ENCODE data around the gene PRKAR2A. TPM values are rescaled to one million over a fixed set of nuclear protein-coding genes. Genes with fewer than 3 reads are reported as not detected.
A peak's percentile ranks its signal among the peaks of the same experiment; 100 is the strongest.

The PRKAR2A gene
- total RNA-seq, 4 donors from 2014 or later, result 25.4 to 51.6 (median 35.3) TPM

DNA sequence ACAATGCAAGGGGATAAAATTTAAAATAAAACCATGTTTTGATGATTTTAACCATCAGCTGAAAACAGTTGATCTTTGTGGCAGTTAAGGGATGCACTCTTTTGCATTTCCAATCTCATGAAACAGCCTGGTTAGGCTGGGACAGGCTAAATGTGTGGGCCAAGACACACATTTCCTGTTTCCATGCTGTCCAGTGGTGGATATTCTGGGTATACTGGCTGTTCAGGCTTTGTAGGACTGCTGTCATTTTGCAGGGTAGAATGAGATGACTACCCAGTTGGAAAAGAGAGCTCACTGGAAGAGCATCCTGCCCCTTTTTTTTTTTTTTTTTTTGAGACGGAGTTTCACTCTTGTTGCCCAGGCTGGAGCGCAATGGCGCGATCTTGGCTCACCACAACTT, 88.6 kb downstream of the PRKAR2A start:
- WGBS, 2 donors, result 89 to 94% methylated on average over 4 of the region's 4 CpGs
- no peak for DNase-seq

DNA sequence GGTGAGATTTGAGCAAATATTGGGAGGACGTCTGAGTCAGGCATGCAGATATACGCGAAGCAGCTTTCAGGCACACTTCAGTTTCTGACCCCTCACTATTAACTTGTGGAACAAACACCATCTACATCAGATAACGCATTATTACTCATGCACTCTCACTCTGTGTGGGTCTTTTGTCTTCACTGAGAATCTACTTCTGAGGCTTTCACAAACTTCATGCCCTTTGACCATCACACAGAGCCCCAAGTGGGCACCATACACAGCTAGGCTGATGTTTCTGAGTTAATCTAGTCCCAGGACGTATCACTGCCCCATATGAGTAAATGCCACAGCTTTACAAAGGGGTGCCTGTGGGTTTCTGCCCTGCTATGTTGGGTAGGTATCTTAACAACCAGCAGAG, 91.0 kb downstream of the PRKAR2A start:
- Histone ChIP-seq H3K27ac (no peak overlapping the region), H3K27me3 (no peaks in the 10 kb centered on the region), H3K4me1 (peaks cover 0 to 4% (median 0%) of the 10 kb centered on the region in 3 donors), H3K9me3 (no peaks in the 10 kb centered on the region), H3K36me3 (peaks cover 0 to 87% (median 3%) of the 10 kb centered on the region in 3 donors), H3K4me3 (no peak overlapping the region)
- intact Hi-C loops (cut with DNase I), result no loop called here
- 87 to 89% methylated on average over 5 of the region's 5 CpGs for WGBS, 2 donors
- TF ChIP-seq CTCF (IDR thresholded peaks at IDR 0.05) (no peak), POLR2A (IDR thresholded peaks at IDR 0.05) (no peak)
- DNase-seq, result no peak

More for the DNA sequence above, 88.6 kb downstream of the PRKAR2A start:
- Histone ChIP-seq H3K36me3 (peaks cover 0 to 93% (median 0%) of the 10 kb centered on the region in 3 donors), H3K4me3 (no peak overlapping the region), H3K27ac (no peak overlapping the region), H3K27me3 (no peaks in the 10 kb centered on the region), H3K4me1 (no peaks in the 10 kb centered on the region), H3K9me3 (no peaks in the 10 kb centered on the region)
- TF ChIP-seq POLR2A (IDR thresholded peaks at IDR 0.05), result no peak
- TF ChIP-seq CTCF (IDR thresholded peaks at IDR 0.05), result no peak
- intact Hi-C loops (cut with DNase I), result no loop called here

- no peak for DNase-seq
- TF ChIP-seq POLR2A (IDR thresholded peaks at IDR 0.05), result no peak
- no peak for TF ChIP-seq CTCF (IDR thresholded peaks at IDR 0.05)
- H3K4me3 ChIP-seq, result no peak overlapping the region
- H3K27me3 ChIP-seq, result no peaks in the 10 kb centered on the region
- H3K36me3 ChIP-seq, result peaks cover 0 to 85% (median 18%) of the 10 kb centered on the region in 3 donors
- H3K9me3 ChIP-seq, result no peaks in the 10 kb centered on the region
- WGBS, 2 donors, result 75 to 88% methylated on average over 1 of the region's 1 CpG
- peaks cover 0 to 4% (median 0%) of the 10 kb centered on the region in 3 donors for H3K4me1 ChIP-seq
- H3K27ac ChIP-seq, result no peak overlapping the region
- intact Hi-C loops (cut with DNase I), result no loop called here
Observed at GRCh38 chr3:48750856-48751255, 96.8 kb downstream of the PRKAR2A start.

- WGBS, 2 donors, result 77 to 88% methylated on average over 3 of the region's 3 CpGs
- Histone ChIP-seq H3K9me3 (no peaks in the 10 kb centered on the region), H3K27me3 (no peaks in the 10 kb centered on the region), H3K4me1 (peaks cover 0 to 4% (median 0%) of the 10 kb centered on the region in 3 donors), H3K36me3 (peaks cover 0 to 79% (median 18%) of the 10 kb centered on the region in 3 donors), H3K27ac (peak overlapping the region in 1 of 4 donors; percentile 25), H3K4me3 (no peak overlapping the region)
- DNase-seq, result no peak
- intact Hi-C loops (cut with DNase I), result no loop called here
- TF ChIP-seq CTCF (IDR thresholded peaks at IDR 0.05), result no peak
- no peak for TF ChIP-seq POLR2A (IDR thresholded peaks at IDR 0.05)
Observed at GRCh38 chr3:48748754-48749153, 98.9 kb downstream of the PRKAR2A start.

- H3K4me3 ChIP-seq, result no peak overlapping the region
- peak overlapping the region in 2 of 4 donors; percentile 1 to 44 for H3K27ac ChIP-seq
- peaks cover 0 to 4% (median 0%) of the 10 kb centered on the region in 3 donors for H3K4me1 ChIP-seq
- no peak for DNase-seq
- peaks cover 0 to 74% (median 18%) of the 10 kb centered on the region in 3 donors for H3K36me3 ChIP-seq
- 57 to 74% methylated on average over 4 of the region's 4 CpGs for WGBS, 2 donors
- no peaks in the 10 kb centered on the region for H3K9me3 ChIP-seq
- H3K27me3 ChIP-seq, result no peaks in the 10 kb centered on the region
- intact Hi-C loops (cut with DNase I), result no loop called here
- TF ChIP-seq CTCF (IDR thresholded peaks at IDR 0.05) (no peak), POLR2A (IDR thresholded peaks at IDR 0.05) (no peak)
Observed at GRCh38 chr3:48747706-48748105, 100.0 kb downstream of the PRKAR2A start.
